Measurements from ENCODE around the gene CCDC27. TPM values are rescaled to one million over a fixed set of nuclear protein-coding genes. Genes with fewer than 3 reads are reported as not detected.

The CCDC27 gene
- total and polyA plus RNA-seq, 2 of the 8 experiments (the other 6 are each of a cell fraction or from before 2014, with no cell fraction given): 0.15 TPM; not detected in 1

DNA sequence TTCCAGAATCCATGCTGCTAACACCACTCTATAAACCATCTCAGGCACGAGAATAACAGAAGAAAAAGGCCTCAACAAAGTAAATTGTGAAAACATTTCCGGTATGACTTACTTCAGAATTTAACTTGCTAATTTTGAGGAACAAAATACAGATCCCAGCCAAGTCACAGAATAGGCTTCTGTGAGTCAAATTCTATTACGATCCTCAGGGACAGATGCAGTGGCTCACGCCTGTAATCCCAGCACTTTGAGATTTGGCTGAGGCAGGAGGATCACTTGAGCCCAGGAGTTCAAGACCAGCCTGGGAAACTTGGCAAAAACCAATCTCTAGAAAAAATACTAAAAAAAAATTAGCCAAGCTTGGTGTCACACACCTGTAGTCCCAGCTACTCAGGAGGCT is 8.8 kb upstream of the CCDC27 start:
- no peak overlapping the region for H4K91ac ChIP-seq (replicated peaks; ENCODE audit: insufficient read length, low read length)
- no peak overlapping the region for H2AFZ ChIP-seq (ENCODE audit: low read length)
- H3K9ac ChIP-seq (replicated peaks in 1 of 4; ENCODE audit: extremely low read depth in 1 of 4, low read depth in 3 of 4, low read length in 3 of 4): no peak overlapping the region
- H3K23me2 ChIP-seq (ENCODE audit: low read depth, low read length): peaks cover 14% of the 10 kb centered on the region
- H4K8ac ChIP-seq (ENCODE audit: extremely low read depth, insufficient read depth, low read length): no peak overlapping the region
- no peak overlapping the region; a peak in 1 of 4 replicates for H3K4me2 ChIP-seq (ENCODE audit: insufficient read depth in 1 of 2, low read depth in 2 of 2, low read length in 2 of 2)
- no peaks in the 10 kb centered on the region for H3K9me3 ChIP-seq (ENCODE audit: insufficient read depth in 2 of 2, low read depth in 1 of 2, low read length in 1 of 2)
- TF ChIP-seq KDM5A (IDR thresholded peaks at IDR 0.05; ENCODE audit: low read length) (no peak), RFX5 (IDR thresholded peaks at IDR 0.05; ENCODE audit: borderline replicate concordance, low read depth, low read length) (no peak), CHD2 (IDR thresholded peaks at IDR 0.05; ENCODE audit: low read length) (no peak), TEAD4 (IDR thresholded peaks at IDR 0.05; ENCODE audit: low read depth, low read length) (no peak), FOSL1 (IDR thresholded peaks at IDR 0.05; ENCODE audit: insufficient read depth, low read depth, low read length) (no peak), NRF1 (IDR thresholded peaks at IDR 0.05; ENCODE audit: low read depth, low read length) (no peak), RXRA (IDR thresholded peaks at IDR 0.05; ENCODE audit: insufficient read depth, low read depth, low read length) (no peak)
- no peak overlapping the region for H3K14ac ChIP-seq (ENCODE audit: insufficient read length)
- no peak overlapping the region for H3K23ac ChIP-seq (ENCODE audit: insufficient read length)
- H4K20me1 ChIP-seq (replicated peaks in 1 of 2; ENCODE audit: control insufficient read depth in 1 of 2, insufficient read depth in 2 of 2, low read length in 2 of 2): peaks cover 8 to 45% of the 10 kb centered on the region in 2 experiments
- WGBS, 2 experiments (ENCODE audit: extremely low coverage in 1 of 2, insufficient coverage in 1 of 2, insufficient read length in 1 of 2, insufficient replicate concordance in 2 of 2, low coverage in 1 of 2, low lambda C conversion rate in 2 of 2, missing lambda C conversion rate in 1 of 2): 84% methylated on average over 4 of the region's 4 CpGs; no CpG with 5 or more reads in 1 of the 2 experiments
- H3K79me1 ChIP-seq (ENCODE audit: low read depth, low read length): peaks cover 23% of the 10 kb centered on the region
- no peak for DNase-seq (ENCODE audit: low read depth in 1 of 2, low spot score in 2 of 2)
- H3K56ac ChIP-seq (replicated peaks; ENCODE audit: insufficient read length, low read depth, low read length): no peak overlapping the region
- no peak overlapping the region for H2BK5ac ChIP-seq (ENCODE audit: low read depth, low read length)
- ChIA-PET CTCF (ENCODE audit: partially characterized antibody) (interaction anchor here (0.6 to 3.1 kb wide), 3 partner anchors 19 to 35 kb away, joined by 3 to 8 read pairs (median 6); no protein-coding TSS in a partner anchor), POLR2A (ENCODE audit: partially characterized antibody) (no interaction called here)
- H4K5ac ChIP-seq (ENCODE audit: insufficient read length, low read depth, low read length): no peak overlapping the region
- no peak overlapping the region for H2BK120ac ChIP-seq (replicated peaks; ENCODE audit: low read depth, low read length)
- no peak overlapping the region for H2BK12ac ChIP-seq (ENCODE audit: low read depth, low read length)
- no peak overlapping the region for H3K4ac ChIP-seq (replicated peaks; ENCODE audit: insufficient read length, low read depth, low read length)
- no peak overlapping the region for H2AK5ac ChIP-seq (ENCODE audit: low read depth, low read length)
- H3K27me3 ChIP-seq (replicated peaks in 1 of 4; ENCODE audit: control insufficient read depth in 3 of 4, extremely low read depth in 1 of 4, insufficient read depth in 3 of 4, low read length in 3 of 4): no peaks in the 10 kb centered on the region
- H2BK15ac ChIP-seq (ENCODE audit: low read length): no peak overlapping the region
- H3K18ac ChIP-seq (ENCODE audit: extremely low read depth, low read length): no peak overlapping the region
- no peak overlapping the region for H2BK20ac ChIP-seq (ENCODE audit: low read length)
- no peak overlapping the region for H3K27ac ChIP-seq (ENCODE audit: low read depth, low read length)
- no peak for FAIRE-seq
- no peak overlapping the region for H3K4me3 ChIP-seq (ENCODE audit: extremely low read depth in 1 of 4, insufficient read depth in 2 of 4, low read depth in 3 of 4, low read length in 4 of 4)
- H3K79me2 ChIP-seq (ENCODE audit: control insufficient read depth in 1 of 2, insufficient read depth in 2 of 2, low read length in 2 of 2): peaks cover 0 to 31% of the 10 kb centered on the region in 2 experiments; a peak in 3 of 4 replicates
- H3K36me3 ChIP-seq (ENCODE audit: control insufficient read depth in 2 of 4, insufficient read depth in 4 of 4, low read length in 3 of 4): peaks cover 15 to 49% (median 36%) of the 10 kb centered on the region in 4 experiments
- peaks cover 0 to 16% (median 13%) of the 10 kb centered on the region in 4 experiments; a peak in 6 of 7 replicates for H3K4me1 ChIP-seq (replicated peaks in 1 of 4; ENCODE audit: control insufficient read depth in 3 of 4, insufficient read depth in 4 of 4, low read length in 3 of 4)

Data from H1 (cell line).